HL-60/S4 (cell line): Measurements from ENCODE around the gene PTPRO.

Experiments used
- in situ Hi-C: fragments of 300-500 bp; cut with MboI; formaldehyde crosslinking; loops from 2 replicates; pipeline ENCODE4 v1.14.3; 2022; ENCODE audit warnings: low sequenced_read_pairs

PTPRO gene

DNA sequence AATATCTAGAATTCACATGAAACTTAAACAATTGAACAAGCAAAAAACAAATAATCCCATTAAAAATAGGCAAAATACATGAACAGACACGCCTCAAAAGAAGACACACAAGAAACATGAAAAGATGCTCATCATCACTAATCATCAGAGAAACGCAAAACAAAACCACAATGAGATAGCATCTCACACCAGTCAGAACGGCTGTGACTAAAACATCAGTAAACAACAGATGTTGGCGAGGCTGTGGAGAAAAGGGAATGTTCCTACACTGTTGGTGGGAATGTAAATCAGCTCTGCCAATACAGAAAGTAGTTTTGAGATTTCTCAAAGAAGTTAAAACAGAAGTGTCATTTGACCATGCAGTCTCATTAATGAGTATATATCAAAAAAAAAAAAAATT, 121.3 kb downstream of the PTPRO start:
- in situ Hi-C loops: no loop called here

DNA sequence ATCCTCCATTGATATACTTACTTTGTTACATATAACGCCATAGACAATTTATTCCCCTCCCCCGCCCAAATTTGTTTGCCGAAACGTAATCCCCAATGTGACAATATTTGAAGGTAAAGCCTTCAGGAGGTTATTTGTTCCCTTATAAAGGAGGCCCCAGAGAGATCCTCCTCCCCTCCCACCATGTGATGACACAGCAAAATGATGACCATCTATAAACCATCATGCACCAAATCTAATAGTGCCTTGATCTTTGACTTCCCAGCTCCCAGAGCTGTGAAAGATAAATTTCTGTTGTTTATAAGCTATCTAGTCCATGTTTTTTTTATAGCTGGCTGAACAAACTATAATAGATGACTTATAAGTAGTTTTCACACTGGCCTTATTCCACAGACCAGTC, 122.2 kb downstream of the PTPRO start:
- in situ Hi-C loops: no loop called here

DNA sequence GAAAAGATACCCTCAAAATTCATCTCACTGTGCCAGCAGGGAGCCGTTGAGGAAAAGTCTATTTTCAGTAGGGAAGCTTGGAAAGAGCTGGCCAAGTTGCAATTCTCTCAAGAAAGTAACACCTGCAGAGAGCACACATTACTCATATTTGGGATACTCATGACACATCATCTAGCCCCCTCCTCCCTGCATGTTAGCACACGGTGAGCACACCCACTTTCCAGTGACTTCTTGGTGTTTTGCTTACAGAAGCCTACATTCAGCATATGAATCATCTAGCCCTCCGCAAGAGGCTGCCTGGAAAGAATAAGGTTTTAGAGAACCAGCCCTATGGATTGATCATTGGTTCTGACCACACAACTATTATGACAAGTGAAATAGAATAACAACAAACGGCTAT, 124.5 kb downstream of the PTPRO start:
- in situ Hi-C loops: no loop called here

DNA sequence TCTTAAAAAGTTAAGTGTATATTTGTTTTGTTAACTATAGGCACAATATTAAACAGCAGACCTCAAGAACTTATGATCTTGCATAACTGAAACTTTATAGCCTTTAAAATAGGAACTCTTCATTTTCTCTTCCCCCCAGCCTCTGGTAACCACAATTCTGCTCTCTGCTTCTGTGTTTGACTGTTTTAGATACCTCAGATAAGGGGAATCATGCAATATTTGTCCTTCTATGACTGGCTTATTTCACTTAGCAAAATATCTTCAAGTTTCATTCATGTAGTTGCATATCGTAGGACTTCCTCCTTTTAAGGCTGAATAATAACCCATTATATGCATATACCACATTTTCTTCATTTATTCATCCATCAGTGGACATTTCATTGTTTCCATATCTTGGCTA, 131.3 kb downstream of the PTPRO start:
- in situ Hi-C loops: no loop called here

DNA sequence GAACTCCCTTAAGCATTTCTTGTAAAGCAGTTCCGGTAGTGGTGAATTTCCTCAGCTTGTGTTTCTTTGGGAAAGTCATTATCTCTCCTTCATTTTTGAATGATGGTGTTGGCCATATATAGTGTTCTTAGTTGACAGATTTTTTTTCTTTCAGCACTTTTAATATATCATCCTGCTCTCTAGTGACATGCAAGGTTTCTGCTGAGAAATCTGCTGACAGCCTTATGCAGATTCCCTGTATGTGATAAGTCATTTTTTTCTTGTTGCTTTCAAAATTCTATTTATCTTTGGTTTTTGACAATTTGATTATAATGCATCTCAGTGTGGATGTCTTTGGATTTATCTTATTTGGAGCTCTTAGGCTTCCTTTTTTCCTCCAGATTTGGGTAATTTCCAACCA, 135.7 kb downstream of the PTPRO start:
- in situ Hi-C loops: no loop called here

DNA sequence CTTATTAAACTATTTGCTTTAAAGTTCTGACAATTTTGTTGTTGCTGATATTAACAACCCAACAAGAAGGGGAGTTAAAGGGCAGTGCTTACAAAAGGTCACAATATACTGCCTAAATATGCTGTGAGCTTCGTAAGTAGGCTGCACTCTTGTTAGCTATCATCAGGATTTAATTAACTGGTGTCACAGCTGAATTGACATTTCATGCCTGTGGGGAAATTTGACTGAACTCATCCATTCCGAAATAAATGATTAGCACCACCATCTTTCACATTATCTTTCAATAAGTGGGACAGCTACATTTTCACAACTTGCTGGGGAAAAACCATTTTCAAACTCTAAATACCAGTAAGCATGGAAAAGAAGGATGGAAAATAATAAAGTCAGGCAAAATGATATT, 146.6 kb downstream of the PTPRO start:
- in situ Hi-C loops: no loop called here

DNA sequence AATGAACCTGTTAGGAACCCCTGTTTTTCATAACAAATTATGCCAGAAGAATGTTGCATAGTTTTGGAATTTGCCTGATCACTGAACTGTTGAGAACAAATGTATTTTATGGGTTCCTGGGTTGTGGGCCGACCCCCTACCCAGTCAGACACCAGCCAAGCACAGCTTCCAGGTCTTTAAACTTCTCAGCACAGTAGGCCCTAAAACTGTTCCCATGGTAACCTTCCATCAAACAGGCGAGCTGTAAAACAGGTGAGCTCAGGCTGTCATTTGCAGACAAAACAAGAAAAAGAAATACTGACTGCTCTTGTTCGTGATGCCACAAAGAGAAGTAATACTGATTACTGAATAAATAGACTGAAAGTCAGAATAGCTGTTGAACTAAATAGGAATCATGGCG, 147.0 kb downstream of the PTPRO start:
- in situ Hi-C loops: no loop called here

DNA sequence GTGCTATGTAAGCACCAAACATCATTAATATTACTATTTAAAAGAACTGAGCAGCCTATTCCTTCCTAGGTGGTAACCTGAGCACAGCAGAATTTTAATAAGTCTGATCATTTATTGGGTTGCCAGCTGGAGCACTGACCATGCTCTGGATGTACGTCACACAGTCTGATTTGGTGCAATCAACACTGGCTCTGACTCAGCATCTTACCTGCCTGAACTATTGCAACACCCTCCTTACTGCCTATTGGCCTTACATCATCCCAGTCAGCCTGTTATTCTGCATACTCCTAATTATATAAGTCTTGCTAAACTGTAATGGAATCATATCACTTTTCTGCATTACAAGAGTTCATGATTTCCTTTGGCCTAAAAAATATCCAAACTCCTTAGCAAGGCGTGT, 149.7 kb downstream of the PTPRO start:
- in situ Hi-C loops: no loop called here

DNA sequence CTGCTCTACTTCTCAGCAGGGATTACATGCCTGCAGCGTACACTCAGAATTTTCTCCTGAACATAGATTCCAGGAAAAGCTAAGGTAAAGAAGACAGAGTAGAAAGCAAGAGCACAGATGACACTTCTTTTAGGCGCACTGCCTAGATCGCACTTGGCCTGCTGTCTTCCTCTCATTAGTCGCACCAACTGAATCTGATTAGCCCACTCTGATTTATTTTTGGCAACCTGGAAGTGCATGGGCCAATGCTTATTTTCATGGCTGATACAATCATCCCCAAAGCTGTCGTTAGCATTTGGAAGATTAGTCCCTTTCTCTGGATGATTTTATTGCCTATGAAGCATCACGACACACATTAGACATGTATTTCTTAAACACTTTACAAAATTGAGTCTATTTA, 152.5 kb downstream of the PTPRO start:
- in situ Hi-C loops: no loop called here

DNA sequence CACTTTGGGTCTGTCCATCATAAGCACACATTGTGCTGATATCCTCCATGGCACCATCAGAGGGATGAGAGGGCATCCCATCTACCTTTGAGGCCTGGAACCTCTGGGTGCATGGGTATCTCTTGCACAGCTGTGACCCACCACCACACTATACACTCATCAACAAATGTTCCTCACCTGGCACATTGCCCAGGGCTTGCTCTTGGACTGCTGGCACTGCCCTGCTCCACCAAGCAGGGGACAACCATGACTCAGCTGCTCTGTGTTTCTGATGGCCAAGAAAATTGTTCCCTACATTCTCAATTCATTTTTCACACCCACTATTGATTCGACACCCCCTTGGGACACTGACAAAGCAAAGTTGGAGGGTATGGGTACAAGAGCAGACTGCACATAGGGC, 155.5 kb downstream of the PTPRO start:
- in situ Hi-C loops: no loop called here

DNA sequence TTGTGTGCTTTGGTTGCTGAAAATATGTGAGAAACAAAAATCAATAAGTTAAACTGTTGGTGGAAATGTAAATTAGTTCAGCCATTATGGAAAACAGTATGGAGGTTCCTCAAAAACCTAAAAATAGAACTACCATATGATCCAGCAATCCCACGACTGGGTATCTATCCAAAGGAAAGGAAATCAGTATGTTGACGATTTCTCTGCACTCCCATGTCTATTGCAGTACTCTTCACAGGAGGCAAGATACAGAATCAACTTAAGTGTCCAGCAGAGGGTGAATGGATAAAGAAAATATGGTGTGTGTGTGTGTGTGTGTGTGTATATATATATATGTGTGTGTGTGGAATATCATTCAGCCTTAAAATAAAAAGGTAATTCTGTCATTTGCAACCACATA, 159.5 kb downstream of the PTPRO start:
- in situ Hi-C loops: no loop called here

DNA sequence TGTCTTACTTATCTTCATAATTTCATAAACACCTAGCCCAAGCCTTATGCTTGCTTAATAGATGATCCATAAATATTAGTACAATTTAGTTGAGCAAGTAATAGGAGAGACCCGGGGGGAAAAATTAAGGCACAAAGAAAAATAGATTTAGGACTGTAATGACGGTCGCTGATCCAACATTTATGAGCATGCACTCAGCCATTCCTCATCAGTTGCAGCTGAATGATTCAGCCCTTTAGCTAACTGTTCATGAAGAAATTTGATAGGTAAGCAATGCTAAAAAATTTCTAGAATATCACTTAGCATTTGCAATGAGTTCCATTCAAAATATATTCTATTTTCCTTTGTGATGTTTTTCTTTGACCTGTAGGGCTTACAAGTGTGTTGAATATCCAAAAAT, 163.2 kb downstream of the PTPRO start:
- in situ Hi-C loops: no loop called here

DNA sequence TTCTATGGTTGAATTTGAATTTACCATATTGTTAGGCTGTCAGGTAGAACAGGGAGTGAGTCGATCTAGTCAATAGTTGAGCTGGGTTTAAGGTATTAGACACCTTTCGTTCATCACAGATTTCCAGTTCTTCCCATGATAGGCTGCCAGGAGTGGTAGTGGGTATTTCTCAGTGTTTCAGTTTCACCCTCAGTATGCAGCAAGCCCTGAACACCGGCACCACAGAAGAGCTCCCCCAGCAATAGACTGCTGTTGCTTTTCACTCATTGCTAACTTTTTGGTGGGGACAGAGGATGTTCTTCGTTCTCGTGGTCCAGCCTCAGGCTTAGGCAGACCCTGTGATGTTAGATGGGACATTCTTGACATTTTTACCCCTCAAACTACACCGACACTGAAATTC, 164.6 kb downstream of the PTPRO start:
- in situ Hi-C loops: no loop called here

DNA sequence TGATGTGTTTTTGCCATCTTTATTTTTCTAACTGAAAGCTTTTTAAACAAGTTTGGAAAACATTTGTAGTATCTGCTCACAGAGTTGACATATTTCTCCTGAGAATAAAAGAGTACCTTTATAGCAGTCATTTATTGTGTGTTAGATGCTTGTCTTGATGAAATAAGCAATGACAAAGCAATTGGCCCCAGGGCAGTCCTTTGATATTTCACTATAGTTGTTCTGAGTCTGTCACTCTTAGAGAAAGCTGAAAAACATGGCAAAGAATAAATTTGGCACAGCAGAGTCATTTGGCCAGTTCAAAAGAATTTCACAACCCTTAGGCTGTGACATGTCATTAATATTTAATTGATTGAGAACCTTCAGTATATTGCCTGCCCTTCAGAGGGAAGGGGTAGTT, 166.2 kb downstream of the PTPRO start:
- in situ Hi-C loops: no loop called here

DNA sequence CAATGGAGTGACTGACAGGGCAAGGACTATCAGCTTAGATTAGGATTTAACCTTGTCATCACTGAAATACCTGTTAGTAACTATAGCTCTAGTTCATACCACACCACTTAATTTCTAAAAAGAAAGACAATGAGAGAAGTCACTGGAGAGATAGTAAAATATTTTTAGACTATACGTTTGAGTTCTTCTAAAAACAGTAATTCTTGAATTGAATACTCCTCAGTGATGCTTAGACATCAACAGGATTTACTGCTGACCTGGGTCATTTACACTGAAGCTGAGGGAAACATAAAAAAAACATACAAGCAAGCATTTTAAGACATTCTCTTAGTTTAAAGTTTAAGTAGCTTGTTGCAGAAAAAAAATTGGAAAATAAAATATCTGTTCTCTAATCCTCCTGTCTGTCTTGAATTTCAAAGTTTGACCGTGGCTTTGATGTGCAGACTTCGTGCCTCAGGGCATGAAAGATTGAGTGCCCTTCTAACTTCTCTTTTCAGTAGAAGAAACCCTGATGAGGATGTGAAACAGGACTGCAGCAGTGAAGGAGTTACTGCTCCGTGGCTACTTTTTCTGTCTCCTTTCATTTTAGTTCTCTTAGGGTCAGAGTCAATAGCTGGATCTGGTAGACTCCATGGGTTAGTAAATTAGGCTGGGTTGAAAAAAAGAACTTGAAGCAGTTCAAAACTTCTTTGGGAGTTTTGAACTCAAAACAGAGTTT, 172.2 kb downstream of the PTPRO start:
- in situ Hi-C loops: no loop called here

DNA sequence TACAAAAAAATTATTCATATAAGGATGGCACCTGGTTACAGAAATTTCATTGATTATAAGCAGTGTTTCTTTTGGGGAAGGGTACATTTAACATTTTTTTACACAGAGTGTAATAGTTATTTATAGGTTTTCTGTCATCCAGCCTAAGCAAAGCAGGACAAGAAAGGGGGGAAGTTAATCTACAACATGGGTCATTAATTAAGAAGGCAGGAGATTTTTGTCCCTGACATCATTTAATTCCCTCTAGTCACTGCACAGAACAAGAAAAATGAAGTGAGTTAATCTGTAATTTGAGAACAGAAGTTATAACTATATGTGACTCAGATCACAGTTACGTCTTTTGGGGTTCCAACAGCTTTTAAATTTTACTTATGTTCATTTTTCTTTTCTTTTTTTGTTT, 173.4 kb downstream of the PTPRO start:
- in situ Hi-C loops: no loop called here

DNA sequence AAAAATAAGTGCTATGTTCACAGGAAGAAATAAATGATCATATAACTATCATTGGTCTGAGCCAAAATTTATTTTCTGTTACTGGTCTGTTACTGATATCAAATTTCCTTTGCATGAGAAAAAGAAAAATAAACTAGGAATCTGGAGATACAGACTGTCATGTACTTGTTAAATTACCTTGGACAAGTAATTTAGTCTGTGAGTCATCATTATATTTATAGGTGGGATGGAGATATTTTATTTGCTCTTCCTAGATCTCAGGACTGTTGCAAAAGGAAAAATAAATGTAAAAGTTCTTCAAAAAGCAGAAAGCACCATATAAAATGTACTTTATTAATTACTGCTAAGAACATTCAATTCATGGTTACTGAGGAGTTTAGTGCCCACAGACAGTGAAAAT, 174.4 kb downstream of the PTPRO start:
- in situ Hi-C loops: no loop called here

DNA sequence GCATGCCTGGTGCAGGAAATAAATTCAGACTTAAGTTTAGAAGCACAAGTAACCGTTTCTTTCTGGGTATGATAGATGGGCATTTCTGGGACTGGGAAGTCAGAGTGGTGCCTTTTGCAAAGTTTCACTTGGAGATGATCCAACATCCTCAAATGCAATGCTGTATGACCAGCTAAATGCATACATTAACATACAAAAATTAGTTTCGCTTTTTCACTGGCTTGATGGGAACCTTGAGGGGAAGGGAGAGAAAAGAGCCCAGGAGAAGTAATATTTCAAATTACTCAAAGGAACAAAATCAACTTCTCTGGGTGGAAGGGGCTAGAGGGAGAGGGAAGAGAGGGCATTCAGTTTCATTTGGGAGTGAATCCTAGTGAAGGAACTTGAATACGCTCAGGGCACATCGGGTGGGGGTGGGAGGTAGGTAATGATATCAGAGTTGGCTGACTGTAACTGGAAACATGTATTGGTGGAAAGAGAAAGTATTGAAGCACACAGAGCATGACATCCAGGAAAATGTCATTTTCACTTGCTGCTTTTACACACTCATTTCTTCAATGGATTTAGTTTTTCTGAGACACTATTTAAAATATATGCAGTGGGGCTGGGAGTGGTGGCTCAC, 175.5 kb downstream of the PTPRO start:
- in situ Hi-C loops: no loop called here

DNA sequence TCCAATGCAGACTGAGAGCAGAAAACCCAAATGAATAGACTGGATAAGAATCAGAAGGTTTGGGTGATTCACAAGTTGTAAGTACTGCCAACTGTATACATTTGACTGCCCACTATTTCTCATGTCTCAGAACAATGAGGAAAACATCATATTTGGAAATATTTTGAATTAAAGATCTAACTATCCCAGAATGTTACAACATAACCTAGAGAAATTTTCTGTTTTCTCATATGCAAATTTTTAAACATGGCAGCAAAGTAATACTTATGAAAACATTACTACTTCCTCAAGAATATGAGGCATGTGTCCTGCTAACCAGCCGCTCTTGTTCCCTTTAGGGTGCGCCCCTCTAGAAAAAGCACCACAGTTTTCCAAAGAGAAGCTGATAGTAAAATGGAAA, 179.9 kb downstream of the PTPRO start:
- in situ Hi-C loops: no loop called here

DNA sequence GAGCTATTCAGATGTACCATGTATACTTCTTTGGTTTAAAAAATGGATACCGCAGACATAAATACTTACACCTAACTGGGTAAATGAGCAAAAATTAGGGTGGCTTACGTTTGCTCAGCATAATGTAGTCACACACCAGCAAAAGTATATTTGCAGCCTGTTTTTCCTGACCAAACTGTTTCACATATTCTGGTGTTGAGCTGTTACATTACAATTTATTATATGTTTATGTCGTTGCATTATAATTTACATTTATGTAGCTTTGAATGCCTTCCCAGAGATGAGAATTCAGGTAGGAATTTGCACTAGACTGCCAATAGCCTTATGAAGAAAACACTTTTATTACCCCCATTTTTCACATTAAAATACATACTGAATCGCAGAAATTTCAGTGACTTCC, 183.3 kb downstream of the PTPRO start:
- in situ Hi-C loops: no loop called here

DNA sequence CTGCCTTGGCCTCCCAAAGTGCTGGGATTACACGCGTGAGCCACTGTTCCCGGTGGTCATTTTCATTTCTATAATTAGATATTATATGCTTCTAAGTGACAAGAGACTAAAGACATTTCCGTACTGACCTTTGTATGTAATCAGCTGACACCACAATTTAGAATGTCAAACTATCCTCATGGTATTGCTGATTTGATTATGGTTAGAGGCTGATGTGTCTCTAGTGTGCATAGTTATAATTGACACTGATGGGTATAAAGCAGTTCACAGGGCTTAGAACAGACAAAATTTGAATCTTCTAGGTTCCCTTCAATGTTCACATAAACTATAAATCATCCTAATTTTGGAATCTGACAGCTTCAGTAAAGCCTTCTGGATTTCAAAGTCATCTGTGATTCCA, 192.7 kb downstream of the PTPRO start:
- in situ Hi-C loops: no loop called here

DNA sequence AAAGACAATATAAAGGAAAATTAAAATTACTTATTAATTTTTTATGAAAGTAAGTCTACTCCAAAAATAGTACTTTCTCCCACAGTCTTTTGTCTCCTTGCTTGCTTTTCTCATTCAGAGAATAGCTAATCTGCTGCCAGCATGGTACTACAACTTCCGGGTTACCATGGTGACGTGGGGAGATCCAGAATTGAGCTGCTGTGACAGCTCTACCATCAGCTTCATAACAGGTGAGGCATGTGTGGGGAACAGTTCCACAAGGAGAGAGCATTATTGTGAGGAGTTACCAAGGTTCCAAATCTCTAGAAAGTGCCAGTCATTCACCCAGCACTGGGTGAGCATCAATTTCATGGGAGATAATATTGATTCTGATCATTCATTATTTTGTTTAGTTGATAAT, 197.8 kb downstream of the PTPRO start:
- in situ Hi-C loops: loop anchor here (10.0 kb wide), 1 partner anchor 245 kb away; no protein-coding TSS in a partner anchor

DNA sequence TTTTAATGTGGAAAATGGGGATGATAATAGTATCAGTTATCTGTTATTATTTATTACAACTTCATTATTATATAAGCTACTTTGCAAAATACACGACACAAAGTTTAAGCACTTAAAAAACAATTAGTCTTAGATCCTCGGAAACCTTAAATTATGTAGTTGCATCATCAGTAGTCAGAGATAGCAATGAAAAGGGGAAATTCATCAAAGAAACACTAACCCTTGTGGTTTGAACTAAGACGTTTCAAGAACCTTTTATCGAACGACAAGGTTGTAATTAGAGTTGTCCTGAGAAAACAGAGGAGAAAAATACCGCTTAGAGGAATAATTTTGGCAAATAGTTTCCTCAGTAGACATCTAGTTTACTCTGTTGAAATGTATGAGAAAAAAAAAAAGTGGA, 198.5 kb downstream of the PTPRO start:
- in situ Hi-C loops: loop anchor here (10.0 kb wide), 1 partner anchor 246 kb away; no protein-coding TSS in a partner anchor
